Activated T-cell treated with anti-CD3 and anti-CD28 coated beads for 4 hours (primary cell): ENCODE results near the gene GCNT1.
"Not testable (repeated sequence)": the region's sequence is repeated elsewhere in the genome, so short reads cannot be mapped to it uniquely, and the experiment has no call there.

Experiments
- DNase-seq: peaks from one replicate; pipeline ENCODE4 v3.0.0-alpha.2; 2020

GCNT1 gene

GRCh38 chr9:76458903-76459693 lies at the start of gene GCNT1:
Gene GCNT1 (plus strand): TSS chr9:76459182. CDS start chr9:76502382, 43,200 bp downstream.
- peak; percentile 90 for DNase-seq

GRCh38 chr9:76412638-76413037 lies 46.3 kb upstream of the GCNT1 start:
- no peak for DNase-seq

- DNase-seq = no peak
Measured at GRCh38 chr9:76413658-76414057, 45.3 kb upstream of the GCNT1 start.

DNA sequence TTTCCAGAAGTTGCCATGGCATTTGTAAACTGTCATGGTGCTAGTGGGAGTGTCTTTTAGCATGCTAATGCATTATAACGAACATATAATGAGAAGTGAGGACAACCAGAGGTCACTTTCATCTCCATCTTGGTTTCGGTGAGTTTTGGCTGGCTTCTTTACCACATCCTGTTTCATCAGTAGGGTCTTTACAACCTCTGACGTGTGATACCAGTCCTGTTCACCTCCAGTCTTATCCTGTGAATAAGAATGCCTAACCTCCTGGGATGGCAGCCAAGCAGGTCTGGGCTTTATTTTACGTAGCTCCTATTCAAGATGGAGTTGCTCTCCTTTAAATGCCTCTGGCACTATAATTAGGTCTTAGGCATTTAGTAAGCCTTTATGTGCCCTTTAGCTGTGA lies 44.3 kb upstream of the GCNT1 start:
- no peak for DNase-seq

DNA sequence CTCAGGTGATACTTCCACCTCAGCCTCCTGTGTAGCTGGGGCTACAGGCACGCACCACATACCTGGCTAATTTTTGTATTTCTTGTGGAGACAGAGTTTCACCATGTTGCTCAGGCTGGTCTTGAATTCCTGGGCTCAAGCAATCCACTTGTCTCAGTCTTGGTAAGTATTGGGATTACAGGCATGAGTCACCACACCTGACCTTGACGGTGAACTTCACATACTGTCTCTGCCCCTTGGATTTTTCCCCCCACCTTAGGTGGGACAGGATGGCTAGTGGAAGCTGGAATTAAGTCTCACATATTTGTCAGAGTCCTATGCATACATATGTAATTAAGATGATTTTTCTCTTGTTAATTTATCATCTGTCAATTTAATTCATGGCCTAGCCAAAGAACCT lies 43.8 kb upstream of the GCNT1 start:
- DNase-seq = no peak

GRCh38 chr9:76415731-76416130 lies 43.3 kb upstream of the GCNT1 start:
- no peak for DNase-seq

GRCh38 chr9:76417394-76417793 lies 41.6 kb upstream of the GCNT1 start:
- no peak for DNase-seq

DNA sequence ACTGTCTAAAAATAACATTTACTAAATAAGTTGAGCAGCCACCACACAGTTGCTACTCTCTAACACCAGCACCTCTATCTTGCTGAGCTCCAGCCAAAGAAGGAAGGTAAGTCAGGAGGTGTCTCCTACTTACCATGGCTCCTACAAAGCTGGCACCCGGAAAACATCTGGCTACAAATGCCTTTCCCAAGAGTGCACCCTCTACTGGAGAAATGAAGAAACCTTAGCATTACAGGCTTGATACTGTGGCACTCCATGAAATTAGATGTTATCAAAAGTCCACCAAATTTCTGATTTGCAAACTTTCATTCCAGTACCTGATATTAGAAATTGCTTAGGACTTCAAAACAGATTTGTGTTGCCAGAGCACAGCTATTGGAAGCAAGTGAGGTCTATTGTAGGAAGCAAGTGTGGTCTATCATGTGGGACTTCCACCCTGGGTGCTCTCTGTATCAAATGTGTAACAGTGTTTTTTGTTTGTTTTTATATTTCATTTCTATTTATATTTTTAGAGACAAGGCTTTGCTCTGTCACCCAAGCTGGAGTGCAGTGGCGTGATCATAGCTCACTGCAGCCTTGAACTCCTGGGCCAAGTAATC lies 39.1 kb upstream of the GCNT1 start:
- DNase-seq = no peak

GRCh38 chr9:76423216-76424177 lies 35.5 kb upstream of the GCNT1 start:
- no peak for DNase-seq

DNA sequence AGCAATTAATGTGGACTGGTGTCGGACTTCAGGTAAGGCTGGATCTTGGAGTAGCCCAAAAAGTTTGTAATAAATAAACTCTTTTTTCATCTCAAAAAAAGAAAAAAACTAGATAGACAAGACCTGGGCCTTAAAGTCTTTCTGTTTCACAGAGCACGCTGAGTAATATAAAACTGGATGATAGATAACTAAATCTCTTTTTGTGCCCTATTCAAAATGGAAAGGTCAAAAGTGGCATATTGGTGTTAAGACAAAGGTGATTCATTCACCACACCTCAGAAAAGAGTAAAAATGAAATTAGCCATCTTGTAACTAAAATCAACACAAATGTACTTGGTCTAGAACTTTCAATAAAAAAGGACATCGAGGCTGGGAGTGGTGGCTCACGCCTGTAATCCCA lies 34.5 kb upstream of the GCNT1 start:
- DNase-seq = no peak

DNA sequence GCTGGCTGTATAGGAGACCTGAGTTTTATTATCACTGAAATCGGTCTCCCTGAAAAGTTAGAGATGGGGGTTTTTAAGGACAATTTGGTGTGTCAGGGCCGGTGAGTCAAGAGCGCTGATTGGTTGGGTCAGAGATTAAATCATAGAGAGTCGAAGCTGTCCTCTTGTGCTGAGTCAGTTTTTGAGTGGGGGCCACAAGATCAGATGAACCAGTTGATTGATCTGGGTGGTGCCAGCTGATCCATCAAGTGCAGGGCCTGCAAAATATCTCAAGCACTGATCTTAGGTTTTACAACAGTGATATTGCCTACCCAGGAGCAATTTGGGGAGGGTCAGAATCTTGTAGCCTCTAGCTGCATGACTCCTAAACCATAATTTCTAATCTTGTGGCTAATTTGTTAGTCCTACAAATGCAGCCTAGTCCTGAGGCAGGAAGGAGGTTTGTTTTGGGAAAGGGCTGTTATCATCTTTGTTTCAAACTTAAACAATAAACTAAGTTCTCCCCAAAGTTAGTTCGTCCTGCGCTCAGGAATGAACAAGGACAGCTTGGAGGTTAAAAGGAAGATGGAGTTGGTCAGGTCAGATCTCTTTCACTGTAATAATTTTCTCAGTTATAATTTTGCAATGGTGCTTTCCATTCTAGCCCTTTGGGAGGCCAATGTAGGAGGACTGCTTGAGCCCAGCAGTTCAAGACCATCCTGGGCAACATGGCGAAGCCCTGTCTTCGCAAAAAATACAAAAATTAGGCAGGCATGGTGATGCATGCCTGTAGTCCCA lies 33.1 kb upstream of the GCNT1 start:
- no peak for DNase-seq

DNA sequence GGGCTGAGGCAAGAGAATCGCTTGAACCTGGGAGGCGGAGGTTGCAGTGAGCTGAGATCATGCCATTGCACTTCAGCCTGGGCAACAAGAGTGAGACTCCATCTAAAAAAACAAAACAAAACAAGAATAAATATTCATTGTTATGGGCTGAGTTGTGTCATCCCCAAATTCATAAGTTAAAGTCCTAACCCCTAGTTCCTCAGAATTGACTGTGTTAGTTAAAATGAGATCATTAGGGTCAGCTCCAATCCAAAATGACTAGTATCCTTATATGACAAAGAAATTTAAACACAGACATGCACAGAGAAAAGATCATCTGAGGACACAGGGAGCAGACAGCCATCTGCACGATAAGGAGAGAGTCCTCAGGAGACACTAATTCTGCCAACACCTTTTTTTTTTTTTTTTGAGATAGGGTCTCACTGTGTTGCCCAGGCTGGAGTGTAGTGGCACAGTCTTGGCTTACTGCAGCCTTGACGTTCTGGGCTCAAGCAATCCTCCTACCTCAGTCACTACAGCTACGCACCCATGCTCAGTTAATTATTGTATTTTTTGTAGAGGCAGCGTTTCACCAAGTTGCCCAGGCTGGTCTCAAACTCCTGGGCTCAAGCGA lies 32.1 kb upstream of the GCNT1 start:
- DNase-seq = no peak

DNA sequence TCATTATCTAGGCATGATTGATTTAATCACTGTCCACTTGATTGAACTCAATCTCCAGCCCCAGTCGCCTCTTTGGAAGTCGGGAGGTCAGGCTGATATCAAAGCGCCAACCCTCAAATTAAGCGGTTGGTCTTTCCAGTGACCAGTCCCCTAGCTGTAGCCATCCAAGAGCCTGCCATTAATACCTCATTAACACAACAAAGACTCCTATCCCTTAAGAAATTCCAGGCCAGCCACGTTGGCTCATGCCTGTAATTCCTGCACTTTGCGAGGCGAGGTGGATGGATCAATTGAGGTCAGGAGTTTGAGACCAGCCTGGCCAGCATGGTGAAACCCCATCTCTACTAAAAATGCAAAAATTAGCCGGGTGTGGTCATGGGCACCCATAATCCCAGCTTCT lies 27.4 kb upstream of the GCNT1 start:
- DNase-seq = no peak

- no peak for DNase-seq
Measured at GRCh38 chr9:76433406-76433805, 25.6 kb upstream of the GCNT1 start.

DNA sequence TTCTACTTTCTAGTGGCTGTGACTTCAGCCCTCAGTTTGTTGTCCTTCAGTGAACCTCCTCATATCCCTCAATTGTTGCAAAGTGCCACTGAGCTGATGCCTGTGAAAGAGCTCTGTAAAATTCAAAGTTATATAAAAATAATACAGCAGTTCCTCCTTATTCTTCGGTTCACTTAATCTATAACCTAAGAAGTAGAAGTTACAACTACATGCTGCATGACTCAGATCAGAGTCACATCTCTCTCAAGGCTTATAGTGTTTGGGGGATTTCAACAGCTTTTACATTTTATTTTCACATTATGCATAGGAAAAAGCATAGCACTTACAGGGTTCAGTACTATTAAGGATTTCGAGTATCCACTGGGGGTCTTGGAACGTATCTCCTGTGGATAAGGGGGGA lies 25.1 kb upstream of the GCNT1 start:
- no peak for DNase-seq

DNA sequence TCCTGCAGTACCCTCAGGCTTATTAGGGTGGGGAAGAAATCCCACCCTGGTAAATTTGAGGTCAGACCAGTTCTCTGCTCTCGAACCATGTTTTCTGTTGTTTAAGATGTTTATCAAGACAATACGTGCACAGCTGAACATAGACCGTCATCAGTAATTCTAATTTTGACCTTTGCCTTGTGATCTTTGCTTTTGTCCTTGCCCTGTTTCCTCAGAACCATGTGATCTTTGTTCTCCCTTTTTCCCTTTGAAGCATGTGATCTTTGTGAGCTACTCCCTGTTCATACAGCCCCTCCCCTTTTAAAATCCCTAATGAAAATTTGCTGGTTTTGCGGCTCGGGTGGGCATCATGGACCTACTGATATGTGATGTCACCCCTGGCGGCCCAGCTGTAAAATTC lies 24.1 kb upstream of the GCNT1 start:
- not testable (repeated sequence) for DNase-seq

DNA sequence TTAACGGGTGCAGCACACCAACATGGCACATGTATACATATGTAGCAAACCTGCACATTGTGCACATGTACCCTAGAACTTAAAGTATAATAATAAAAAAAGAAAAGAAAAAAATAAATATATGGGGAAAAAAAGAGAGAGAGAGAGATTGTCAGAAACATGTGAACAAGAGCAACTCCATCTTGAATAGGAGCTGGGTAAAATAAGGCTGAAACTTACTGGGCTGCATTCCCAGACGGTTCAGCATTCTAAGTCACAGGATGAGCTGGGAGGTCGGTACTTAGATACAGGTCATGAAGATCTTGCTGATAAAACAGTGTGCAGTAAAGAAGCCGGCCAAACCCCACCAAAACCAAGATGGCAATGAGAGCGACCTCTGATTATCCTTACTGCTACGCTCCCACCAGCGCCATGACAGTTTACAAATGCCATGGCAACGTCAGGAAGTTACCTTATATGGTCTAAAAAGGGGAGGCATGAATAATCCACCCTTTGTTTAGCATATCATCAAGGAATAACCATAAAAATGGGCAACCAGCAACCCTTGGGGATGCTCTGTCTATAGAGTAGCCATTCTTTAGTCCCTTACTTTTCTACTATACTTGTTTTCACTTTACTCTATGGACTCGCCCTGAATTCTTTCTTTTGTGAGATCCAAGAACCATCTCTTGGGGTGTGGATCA lies 21.8 kb upstream of the GCNT1 start:
- DNase-seq = not testable (repeated sequence)

DNA sequence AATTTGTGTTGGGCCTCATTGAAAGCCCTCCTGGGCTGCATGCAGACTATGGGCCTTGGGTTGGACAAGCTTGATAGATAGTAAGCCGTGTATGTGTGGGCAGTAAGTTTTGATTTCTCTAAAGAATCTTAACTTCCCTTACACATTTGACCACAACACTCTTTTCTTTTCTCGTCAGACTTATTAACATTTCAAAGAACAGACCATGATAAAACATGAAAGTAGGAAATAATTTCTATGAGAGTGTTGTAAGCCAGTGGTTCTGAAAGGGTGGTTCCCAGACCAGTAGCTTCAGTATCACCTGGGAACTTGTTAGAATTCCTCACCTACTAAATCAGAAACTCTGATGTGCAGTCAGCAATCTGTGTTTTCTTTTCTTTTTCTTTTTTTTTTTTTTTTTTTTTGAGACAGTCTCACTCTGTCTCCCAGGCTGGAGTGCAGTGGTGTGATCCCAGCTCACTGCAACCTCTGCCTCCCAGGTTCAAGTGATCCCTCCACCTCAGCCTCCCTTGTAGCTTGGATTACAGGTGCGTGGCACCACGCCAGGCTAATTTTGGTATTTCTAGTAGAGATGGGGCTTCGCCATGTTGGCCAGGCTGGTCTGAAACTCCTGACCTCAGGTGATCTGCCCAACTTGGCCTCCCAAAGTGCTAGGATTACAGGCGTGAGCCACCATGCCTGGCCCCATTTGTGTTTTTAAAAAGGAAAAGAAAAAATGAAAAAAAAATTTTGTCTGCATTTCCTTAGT lies 20.0 kb upstream of the GCNT1 start:
- DNase-seq = no peak

GRCh38 chr9:76441551-76442322 lies 17.2 kb upstream of the GCNT1 start:
- DNase-seq = no peak

GRCh38 chr9:76443887-76444286 lies 15.1 kb upstream of the GCNT1 start:
- no peak for DNase-seq
